K562 (cell line): ENCODE data around the gene SLC35F5. TPM values are rescaled to one million over a fixed set of nuclear protein-coding genes. Genes with fewer than 3 reads are reported as not detected.

ENCODE experiments used
- CCNT2 ChIP-seq: IDR thresholded peaks from 2 replicates; pipeline ENCODE4 v1.6.1; 2011; ENCODE audit warnings: borderline replicate concordance, low read depth, mild to moderate bottlenecking, moderate library complexity, mixed read lengths, low read length; ENCODE audit not compliant: insufficient read length; ENCODE audit errors: extremely low read depth
- EGR1 ChIP-seq: fragments of 450-650 bp; conservative IDR thresholded peaks from 2 replicates; pipeline ENCODE4 v1.6.1; 2017; ENCODE audit warnings: mild to moderate bottlenecking
- ELF4 ChIP-seq: fragments of 450-650 bp; formaldehyde crosslinking; IDR thresholded peaks from 2 replicates; pipeline ENCODE4 v1.4.0; 2022; ENCODE audit warnings: missing genetic modification characterization
- ELK1 ChIP-seq: sonication (generic); formaldehyde crosslinking; IDR thresholded peaks from 2 replicates; pipeline ENCODE4 v1.8.1; 2022; ENCODE audit warnings: missing genetic modification reagents
- GTF2F1 ChIP-seq: IDR thresholded peaks from 2 replicates; pipeline ENCODE4 v1.6.1; 2011; ENCODE audit warnings: low read depth, low read length, improper control_type of control experiment
- ID3 ChIP-seq, 2 experiments: fragments of 250-450 bp in 1 of 2; fragments of 450-650 bp in 1 of 2; sonication (Bioruptor Pico) in 1 of 2; IDR thresholded peaks; 2 replicates each; pipeline versions ENCODE4 v1.6.1 to v1.8.0; 2016 to 2021; ENCODE audit warnings: mild to moderate bottlenecking in 2 of 2, moderate library complexity in 2 of 2, missing compliant biosample characterization in 1 of 2, missing genetic modification characterization in 1 of 2
- ILK ChIP-seq: fragments of 450-650 bp; IDR thresholded peaks from 2 replicates; pipeline ENCODE4 v1.6.1; 2016; ENCODE audit warnings: missing genetic modification characterization, low read depth, mild to moderate bottlenecking, missing compliant biosample characterization, moderate library complexity, borderline replicate concordance
- KDM4B ChIP-seq, 2 experiments: fragments of 450-650 bp in 1 of 2; sonication (generic) in 1 of 2; IDR thresholded peaks; 2 replicates each; pipeline ENCODE4 v1.6.1; 2016 to 2017; ENCODE audit warnings: borderline replicate concordance in 2 of 2, antibody characterized with exemption in 1 of 2, low read depth in 1 of 2, mild to moderate bottlenecking in 1 of 2
- KDM5B ChIP-seq: fragments of 200-600 bp; sonication (generic); IDR thresholded peaks from 2 replicates; pipeline ENCODE4 v1.6.1; 2012; ENCODE audit warnings: low read depth, mild to moderate bottlenecking, moderate library complexity, low read length, control low read depth, inconsistent platforms; ENCODE audit not compliant: insufficient replicate concordance
- RBFOX2 ChIP-seq: fragments of 200-400 bp; formaldehyde crosslinking; IDR thresholded peaks from 2 replicates; pipeline ENCODE4 v1.6.1; 2017; ENCODE audit warnings: low read depth, mild to moderate bottlenecking, low read length, moderate library complexity
- SUPT5H ChIP-seq: fragments of 450-650 bp; IDR thresholded peaks from 2 replicates; pipeline ENCODE4 v1.6.1; 2016
- ZBTB49 ChIP-seq: sonication (generic); formaldehyde crosslinking; IDR thresholded peaks from 2 replicates; pipeline ENCODE4 v1.8.0; 2022; ENCODE audit warnings: missing genetic modification reagents, mild to moderate bottlenecking, borderline replicate concordance
- ZNF23 ChIP-seq: fragments of 250-450 bp; sonication (Bioruptor Pico); IDR thresholded peaks from 2 replicates; pipeline ENCODE4 v1.4.0; 2020; ENCODE audit warnings: mild to moderate bottlenecking
- ZNF263 ChIP-seq: sonication (generic); formaldehyde crosslinking; IDR thresholded peaks from 2 replicates; pipeline ENCODE4 v1.8.0; 2022; ENCODE audit warnings: mild to moderate bottlenecking, missing genetic modification reagents, borderline replicate concordance
- ZNF384 ChIP-seq: IDR thresholded peaks from 2 replicates; pipeline ENCODE4 v1.6.1; 2012; ENCODE audit warnings: low read depth, low read length, improper control_type of control experiment
- ZNF592 ChIP-seq: fragments of 450-650 bp; IDR thresholded peaks from 2 replicates; pipeline ENCODE4 v1.6.1; 2017; ENCODE audit warnings: antibody characterized with exemption, mild to moderate bottlenecking
- ZSCAN32 ChIP-seq: fragments of 450-650 bp; formaldehyde crosslinking; IDR thresholded peaks from 2 replicates; pipeline ENCODE4 v1.4.0; 2020; ENCODE audit warnings: mild to moderate bottlenecking, moderate library complexity
- ZZZ3 ChIP-seq: fragments of 450-650 bp; IDR thresholded peaks from 2 replicates; pipeline ENCODE4 v1.6.1; 2016; ENCODE audit warnings: antibody characterized with exemption, mild to moderate bottlenecking, moderate library complexity
- polyA plus RNA-seq, 8 experiments: library from polyadenylated mRNA; depleted of rRNA in 4 of 8; stranded (reverse) in 5 of 8; unstranded in 3 of 8; fragments of >200 nt; fragmentation: Nextera tagmentation in 2 of 8; fragmentation: Illumina TruSeq in 1 of 8; extraction: Ambion mirVana in 2 of 8; extraction: Trizol in 1 of 8; gene quantifications; 2 replicates each; pipeline versions ENCODE4 v1.2.1 to v1.2.3, GENCODE V29; 2011 to 2014; ENCODE audit warnings: inconsistent platforms in 1 of 8, missing spikeins in 1 of 8
- total RNA-seq, 7 experiments: library from RNA; depleted of rRNA in 6 of 7; stranded (reverse); fragments of >200 nt in 6 of 7; fragmentation: Illumina TruSeq in 2 of 7; extraction: Trizol in 2 of 7; gene quantifications; 2 replicates each; pipeline versions ENCODE4 v1.2.1 to v1.2.3, GENCODE V29; 2011 to 2021; ENCODE audit warnings: low replicate concordance in 1 of 7

The SLC35F5 gene
- total and polyA plus RNA-seq, 9 of the 15 experiments (the other 6 are each of a cell fraction or from before 2014, with no cell fraction given), result 4.9 to 50.7 (median 30.5) TPM

- TF ChIP-seq SUPT5H, result peak; percentile 99
- TF ChIP-seq GTF2F1, result no peak
- no peak for TF ChIP-seq ZNF592
- no peak for TF ChIP-seq ZZZ3
- peak; percentile 91 for TF ChIP-seq ELF4 (CRISPR knock-in tag)
- peak; percentile 83 for TF ChIP-seq EGR1
- TF ChIP-seq KDM4B (IDR thresholded peaks at IDR 0.05; ENCODE audit: borderline replicate concordance in 2 of 2, low read depth in 1 of 2), result peak in 1 of 2 experiments; percentile 76; a peak in 2 of 4 replicates
- TF ChIP-seq ZSCAN32, result no peak
- peak; percentile 78 for TF ChIP-seq ELK1 (CRISPR knock-in tag)
- TF ChIP-seq RBFOX2, result peak; percentile 97
- peak; percentile 73; the same call in 1 of the 2 replicates for TF ChIP-seq ZNF263
- no peak for TF ChIP-seq ZNF23 (CRISPR knock-in tag)
- no peak for TF ChIP-seq ID3 (CRISPR knock-in tag; IDR thresholded peaks at IDR 0.05)
- TF ChIP-seq ID3 (tag; IDR thresholded peaks at IDR 0.05), result no peak; the same call in 1 of the 2 replicates
- no peak for TF ChIP-seq ZBTB49 (CRISPR knock-in tag)
- no peak for TF ChIP-seq ZNF384
- no peak for TF ChIP-seq ILK (tag)
- peak; percentile 92 for TF ChIP-seq KDM5B
- TF ChIP-seq CCNT2, result peak; percentile 63
Observed at GRCh38 chr2:113756355-113757137, at the start of gene SLC35F5 (continued).
